Spleen (tissue), 11 donors: ENCODE data around the gene PLA2G4B. TPM values are rescaled to one million over a fixed set of nuclear protein-coding genes. Genes with fewer than 3 reads are reported as not detected.

Source experiments
- DNase-seq: peaks from one replicate; pipeline ENCODE4 v3.0.0-alpha.2; 2020
- H3K27ac ChIP-seq, 8 donors: fragments of 200-600 bp; sonication (generic) in 7 of 8; 1 replicate in 4 of 8; 2 replicates in 4 of 8; pipeline versions ENCODE4 v1.5.0 to v1.8.0; 2016 to 2021; ENCODE audit warnings: inconsistent platforms in 4 of 8, mild to moderate bottlenecking in 4 of 8, moderate library complexity in 1 of 8
- H3K27me3 ChIP-seq, 7 donors: fragments of 200-600 bp; sonication (generic) in 6 of 7; replicated peaks in 1 of 7; 1 replicate in 4 of 7; 2 replicates in 3 of 7; pipeline versions ENCODE4 v1.5.0 to v1.8.0; 2016 to 2021; ENCODE audit warnings: inconsistent platforms in 3 of 7, mild to moderate bottlenecking in 1 of 7
- H3K36me3 ChIP-seq, 6 donors: fragments of 200-600 bp; sonication (generic) in 5 of 6; 1 replicate in 4 of 6; 2 replicates in 2 of 6; pipeline versions ENCODE4 v1.5.0 to v1.8.0; 2016 to 2021; ENCODE audit warnings: inconsistent platforms in 2 of 6
- H3K4me1 ChIP-seq, 6 donors: fragments of 200-600 bp; sonication (generic) in 5 of 6; 1 replicate in 3 of 6; 2 replicates in 3 of 6; pipeline versions ENCODE4 v1.5.0 to v1.8.0; 2016 to 2021; ENCODE audit warnings: inconsistent platforms in 3 of 6
- H3K4me3 ChIP-seq, 8 donors: fragments of 200-600 bp; sonication (generic) in 7 of 8; 1 replicate in 4 of 8; 2 replicates in 4 of 8; pipeline versions ENCODE4 v1.5.0 to v1.8.0; 2016 to 2021; ENCODE audit warnings: inconsistent platforms in 4 of 8, mild to moderate bottlenecking in 4 of 8, moderate library complexity in 2 of 8
- H3K9me3 ChIP-seq, 8 donors: fragments of 200-600 bp; sonication (generic) in 7 of 8; 1 replicate in 4 of 8; 2 replicates in 4 of 8; pipeline versions ENCODE4 v1.5.0 to v1.8.0; 2016 to 2021; ENCODE audit warnings: inconsistent platforms in 4 of 8
- CTCF ChIP-seq, 11 experiments: fragments of 200-600 bp in 7 of 11; fragments of 450-650 bp in 4 of 11; sonication (generic) in 4 of 11; IDR thresholded peaks in 8 of 11; conservative IDR thresholded peaks in 3 of 11; 1 replicate in 7 of 11; 2 replicates in 4 of 11; pipeline versions ENCODE4 v1.4.0 to v1.8.0; 2016 to 2021; ENCODE audit warnings: antibody characterized with exemption in 11 of 11, inconsistent platforms in 4 of 11, mild to moderate bottlenecking in 1 of 11
- POLR2A ChIP-seq, 3 donors: fragments of 450-650 bp; IDR thresholded peaks; one replicate each; pipeline ENCODE4 v1.5.1; 2017; ENCODE audit warnings: antibody characterized with exemption in 3 of 3, mild to moderate bottlenecking in 1 of 3
- POLR2AphosphoS5 ChIP-seq, 3 donors: sonication (generic); formaldehyde crosslinking; IDR thresholded peaks; one replicate each; pipeline ENCODE4 v1.5.1; 2017; ENCODE audit warnings: antibody characterized with exemption in 3 of 3
- WGBS, 5 donors: extraction: QIAGEN DNeasy Blood & Tissue Kit in 3 of 5; methylation state at CpG; one replicate each; pipeline versions ENCODE4 v1.1.5 to v1.1.7; 2013 to 2018; 5-methylcytosine and 5-hydroxymethylcytosine counted together
- intact Hi-C: fragments of 100-400 bp; cut with DNase I; formaldehyde crosslinking; loops from one replicate; pipeline ENCODE4 v1.15.0; 2023; ENCODE audit warnings: low total_unique reads
- polyA plus RNA-seq, 3 donors: library from polyadenylated mRNA; stranded (reverse); fragments of 200-250 nt; gene quantifications; one replicate each; pipeline ENCODE4 v1.2.1, GENCODE V29; 2013
- total RNA-seq, 7 donors: library from RNA; depleted of rRNA in 3 of 7; stranded (reverse); fragments of >200 nt in 3 of 7; fragmentation: NEBNext Ultra II Directional in 4 of 7; extraction: Animal tissue kit (Norgen Biotek cat#: 25700) in 4 of 7; gene quantifications; one replicate each; pipeline versions ENCODE4 v1.1.0 to v1.2.1, GENCODE V29; 2016 to 2021
- donor health status: healthy with polysubstance abuse.
- donor health status: DM: no; HTN: no; CAD: no; lungs with moderate emphysema.
- donor health status: DM: no; HTN: no; CAD: no.
- donor health status: Bipolar disorder and iron deficiency.
- donor health status: healthy.
- donor health status: DM: no; HTN: no; CAD: no.
- donor health status: DM: yes; HTN: yes; CAD: no.

The PLA2G4B gene
- total and polyA plus RNA-seq, 10 donors, result 4.0 to 20.8 (median 11.8) TPM

DNA sequence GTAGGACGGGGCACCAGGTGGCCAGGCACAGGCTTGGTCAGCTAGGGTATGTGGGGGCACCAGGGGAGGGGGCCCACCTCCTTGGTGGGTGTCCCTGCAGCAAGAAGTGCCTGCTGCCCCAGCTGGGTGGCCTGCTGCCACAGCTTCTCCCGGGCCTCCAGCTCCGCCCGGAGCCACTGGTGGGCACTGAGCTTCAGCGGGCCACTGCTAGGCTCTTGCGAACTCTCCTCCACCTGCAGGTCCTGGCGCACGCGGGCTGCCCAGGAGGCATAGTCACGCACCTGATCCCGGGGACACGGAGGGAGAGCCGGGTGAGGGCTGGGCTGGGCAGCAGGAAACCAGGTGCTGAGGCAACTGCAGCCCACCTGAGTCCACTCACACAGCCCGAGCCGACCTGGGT, 29.7 kb downstream of the PLA2G4B start:
- H3K9me3 ChIP-seq, result no peaks in the 10 kb centered on the region
- H3K27ac ChIP-seq, result no peak overlapping the region
- intact Hi-C loops, result no loop called here
- H3K36me3 ChIP-seq, result no peaks in the 10 kb centered on the region
- 78 to 99% (median 95%) methylated on average over 3 to 15 of the region's 15 CpGs for WGBS, 5 donors
- no peaks in the 10 kb centered on the region for H3K4me1 ChIP-seq
- peaks cover 0 to 8% (median 0%) of the 10 kb centered on the region in 7 donors for H3K27me3 ChIP-seq
- no peak overlapping the region for H3K4me3 ChIP-seq
- TF ChIP-seq CTCF (IDR thresholded peaks at IDR 0.05 in 8 of 11, conservative IDR thresholded peaks at IDR 0.05 in 3 of 11) (no peak), POLR2A (IDR thresholded peaks at IDR 0.05) (no peak), POLR2AphosphoS5 (IDR thresholded peaks at IDR 0.05) (no peak)
- DNase-seq, result no peak

- intact Hi-C loops, result no loop called here
- WGBS, 5 donors, result 86 to 95% (median 91%) methylated on average over 19 to 42 of the region's 42 CpGs
- no peaks in the 10 kb centered on the region for H3K36me3 ChIP-seq
- no peak for DNase-seq
- H3K27ac ChIP-seq, result no peak overlapping the region
- no peak overlapping the region for H3K4me3 ChIP-seq
- no peaks in the 10 kb centered on the region for H3K4me1 ChIP-seq
- no peak for TF ChIP-seq CTCF (IDR thresholded peaks at IDR 0.05 in 8 of 11, conservative IDR thresholded peaks at IDR 0.05 in 3 of 11)
- TF ChIP-seq POLR2A (IDR thresholded peaks at IDR 0.05), result no peak
- TF ChIP-seq POLR2AphosphoS5 (IDR thresholded peaks at IDR 0.05), result no peak
- H3K27me3 ChIP-seq, result peaks cover 0 to 19% (median 0%) of the 10 kb centered on the region in 7 donors
- H3K9me3 ChIP-seq, result no peaks in the 10 kb centered on the region
Measured at GRCh38 chr15:41869770-41870688, 31.4 kb downstream of the PLA2G4B start.

- intact Hi-C loops, result no loop called here
- no peaks in the 10 kb centered on the region for H3K9me3 ChIP-seq
- H3K27me3 ChIP-seq, result peaks cover 0 to 18% (median 0%) of the 10 kb centered on the region in 7 donors
- 66 to 78% (median 71%) methylated on average over 9 of the region's 9 CpGs for WGBS, 5 donors
- H3K4me3 ChIP-seq, result no peak overlapping the region
- no peak overlapping the region for H3K27ac ChIP-seq
- TF ChIP-seq POLR2AphosphoS5 (IDR thresholded peaks at IDR 0.05) (no peak), POLR2A (IDR thresholded peaks at IDR 0.05) (no peak), CTCF (IDR thresholded peaks at IDR 0.05 in 8 of 11, conservative IDR thresholded peaks at IDR 0.05 in 3 of 11) (no peak)
- no peak for DNase-seq
- no peaks in the 10 kb centered on the region for H3K36me3 ChIP-seq
- no peaks in the 10 kb centered on the region for H3K4me1 ChIP-seq
Measured at GRCh38 chr15:41870689-41871081, 32.0 kb downstream of the PLA2G4B start.

- WGBS, 5 donors, result 89 to 95% (median 93%) methylated on average over 15 to 19 of the region's 19 CpGs
- H3K4me1 ChIP-seq, result no peaks in the 10 kb centered on the region
- H3K9me3 ChIP-seq, result no peaks in the 10 kb centered on the region
- intact Hi-C loops, result no loop called here
- peaks cover 0 to 18% (median 0%) of the 10 kb centered on the region in 7 donors for H3K27me3 ChIP-seq
- no peak overlapping the region for H3K4me3 ChIP-seq
- no peak overlapping the region for H3K27ac ChIP-seq
- no peaks in the 10 kb centered on the region for H3K36me3 ChIP-seq
- TF ChIP-seq POLR2AphosphoS5 (IDR thresholded peaks at IDR 0.05) (no peak), POLR2A (IDR thresholded peaks at IDR 0.05) (no peak), CTCF (IDR thresholded peaks at IDR 0.05 in 8 of 11, conservative IDR thresholded peaks at IDR 0.05 in 3 of 11) (no peak)
- DNase-seq, result no peak
Measured at GRCh38 chr15:41871175-41871905, 32.7 kb downstream of the PLA2G4B start.
